NCI-H146 treated with DMSO at 0.1 percent for 48 hours (cell line): ENCODE data around the gene NES.

ENCODE experiments used
- DNase-seq: peaks from one replicate; lab custom pipeline; 2025; ENCODE audit not compliant: unreplicated experiment; lab: John Stamatoyannopoulos, UW

The NES gene

GRCh38 chr1:156704166-156704711, 27.0 kb upstream of the NES start:
- DNase-seq, result no peak

- DNase-seq, result peak; percentile 22
Observed at GRCh38 chr1:156703741-156704140, 26.5 kb upstream of the NES start.

- DNase-seq, result no peak
Observed at GRCh38 chr1:156703336-156703735, 26.1 kb upstream of the NES start.

GRCh38 chr1:156700736-156701531, 23.7 kb upstream of the NES start:
- no peak for DNase-seq

DNA sequence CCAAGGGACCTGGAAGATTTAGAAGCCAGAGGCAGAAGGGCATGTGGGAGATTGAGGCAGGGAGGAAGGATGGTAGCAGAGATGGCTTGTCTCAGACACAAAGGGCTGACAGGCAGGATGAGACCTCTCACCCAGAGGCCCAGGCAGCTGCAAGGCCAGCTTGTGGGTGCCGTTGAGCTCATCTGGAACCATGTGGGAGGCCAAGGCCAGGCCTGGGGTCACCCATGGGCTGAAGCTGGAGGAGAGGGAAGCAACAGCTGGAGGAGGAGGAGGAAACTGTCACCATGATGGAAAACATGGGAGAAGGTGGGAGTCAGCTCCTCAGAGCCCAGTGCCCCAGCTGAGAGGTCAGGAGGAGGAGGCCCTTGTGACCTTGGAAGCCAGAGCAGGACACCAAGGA, 21.8 kb upstream of the NES start:
- DNase-seq, result no peak

- no peak for DNase-seq
Observed at GRCh38 chr1:156697481-156697880, 20.3 kb upstream of the NES start.

DNA sequence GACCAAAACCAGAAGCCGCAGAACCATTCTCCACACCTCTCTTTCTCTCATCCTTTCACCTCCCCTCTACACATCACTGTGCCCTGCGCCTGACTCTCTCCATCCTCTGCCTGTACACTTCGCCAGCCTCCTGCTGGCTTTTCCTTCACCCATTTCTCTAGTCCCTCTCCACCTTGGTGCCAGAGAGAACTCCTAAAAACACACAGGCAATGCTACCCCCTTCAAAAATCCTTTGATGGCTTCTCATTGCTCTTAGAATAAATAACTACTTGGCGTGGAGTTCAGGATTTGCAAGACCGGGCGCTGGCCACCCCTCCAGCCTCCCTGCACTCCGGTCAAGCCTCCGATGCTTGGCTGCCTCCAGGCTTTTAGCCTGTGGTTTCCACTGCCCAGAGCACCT, 19.5 kb upstream of the NES start:
- no peak for DNase-seq

GRCh38 chr1:156694690-156694962, 17.4 kb upstream of the NES start:
- no peak for DNase-seq

GRCh38 chr1:156693848-156694689, 16.9 kb upstream of the NES start:
- DNase-seq, result no peak

GRCh38 chr1:156692925-156693847, 16.0 kb upstream of the NES start:
- no peak for DNase-seq

GRCh38 chr1:156692441-156692924, 15.3 kb upstream of the NES start:
- DNase-seq, result no peak

GRCh38 chr1:156691665-156692440, 14.6 kb upstream of the NES start:
- no peak for DNase-seq

- no peak for DNase-seq
Observed at GRCh38 chr1:156691191-156691590, 14.0 kb upstream of the NES start.

DNA sequence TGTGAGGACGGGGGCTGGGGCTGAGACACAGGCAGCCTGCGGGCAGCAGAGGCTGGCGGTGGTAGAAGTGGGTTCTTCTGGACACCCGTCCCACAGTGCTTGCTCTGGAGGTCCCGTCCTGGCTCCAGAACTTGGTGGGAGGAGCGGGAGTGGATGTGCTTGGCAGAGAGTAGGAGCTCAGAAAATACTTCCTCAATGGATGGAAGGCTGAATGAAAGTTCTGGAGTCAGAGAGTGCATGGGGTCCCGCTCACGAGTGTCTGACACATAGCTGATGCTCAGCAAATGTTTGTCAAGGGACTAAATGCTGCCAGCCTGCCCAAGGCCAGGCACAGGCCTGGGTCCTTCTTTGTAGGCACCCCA, 13.4 kb upstream of the NES start:
- DNase-seq, result no peak

DNA sequence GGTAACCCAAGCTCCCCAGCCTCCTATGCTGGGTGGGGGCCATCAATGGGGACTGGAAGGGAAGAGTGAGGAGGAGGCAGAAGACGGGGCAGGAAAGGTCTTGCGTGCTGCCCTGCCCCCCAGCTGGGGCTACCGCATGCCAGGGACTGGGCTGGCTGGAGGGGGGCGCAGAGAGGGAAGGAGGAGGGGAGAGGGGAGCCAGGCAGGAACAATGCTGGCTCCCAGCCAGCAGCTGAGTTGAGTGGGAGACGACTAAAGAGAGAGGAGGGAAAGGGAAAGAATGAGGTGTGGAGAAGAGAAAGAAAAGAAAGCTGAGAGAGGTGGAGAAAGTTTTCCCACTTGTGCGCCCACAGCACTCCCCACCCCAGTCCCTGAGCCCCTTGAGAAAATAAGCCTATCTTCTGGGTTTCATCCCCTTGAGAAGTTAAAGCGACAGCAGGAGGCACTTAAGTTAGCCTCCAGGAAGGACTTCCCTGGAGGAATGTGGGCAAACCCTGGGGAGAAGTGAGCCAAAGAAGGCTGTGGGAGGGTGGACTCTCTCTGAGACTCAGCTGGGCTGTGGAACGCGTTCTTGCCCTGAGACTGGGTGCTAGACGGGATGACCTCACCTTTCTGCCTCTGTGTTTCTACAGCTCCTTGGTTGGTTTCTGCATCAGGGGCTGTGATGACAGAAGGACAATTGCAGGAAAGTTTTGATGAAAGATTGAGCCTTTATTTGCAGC, 12.9 kb upstream of the NES start:
- DNase-seq, result no peak

DNA sequence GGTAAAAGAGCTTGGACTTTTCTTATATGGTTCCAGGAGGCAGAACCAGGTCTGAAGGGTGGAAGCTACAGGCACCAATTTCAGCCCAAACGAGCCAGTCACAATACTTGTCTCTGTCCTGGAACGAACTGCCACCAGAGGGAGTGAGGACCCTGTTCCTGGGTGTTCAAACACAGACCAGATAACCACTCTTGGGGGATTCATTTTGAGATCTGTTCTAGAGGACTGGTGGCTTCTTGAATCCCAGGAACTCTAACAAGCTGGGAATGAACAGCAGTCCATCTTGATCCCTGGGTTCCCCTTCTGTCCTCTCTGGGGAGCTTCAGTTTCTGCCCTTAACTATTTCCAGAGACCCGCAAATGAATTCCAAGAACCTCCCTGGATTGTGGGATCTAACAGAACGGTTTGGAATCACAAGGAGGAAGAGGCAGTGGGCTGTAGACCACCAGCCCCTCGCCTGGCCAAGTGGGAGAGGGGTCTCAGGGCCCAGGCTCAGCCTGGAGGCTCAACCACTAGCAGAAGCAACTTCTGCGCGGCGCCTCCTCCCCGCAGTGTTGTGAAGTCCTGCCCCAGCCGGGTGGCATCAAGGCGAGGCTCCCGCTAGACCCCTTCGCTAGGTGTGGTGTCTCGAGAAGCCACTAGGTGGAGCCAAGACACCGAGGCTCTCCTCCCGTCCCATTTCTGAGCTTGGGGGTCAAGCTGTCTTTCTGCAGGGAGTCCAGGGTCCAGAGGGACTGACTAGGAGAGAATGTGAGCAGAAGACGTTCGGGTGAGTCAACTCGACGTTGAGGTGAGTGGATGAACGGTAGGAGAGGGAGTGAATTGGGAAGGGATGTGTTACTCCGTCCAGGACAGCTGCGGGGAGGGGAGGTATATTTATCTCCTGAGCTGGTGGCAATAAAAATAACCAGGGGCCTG, 12.1 kb upstream of the NES start:
- DNase-seq, result peak; percentile 66

- DNase-seq, result no peak
Observed at GRCh38 chr1:156684227-156684782, 7.1 kb upstream of the NES start.

GRCh38 chr1:156682166-156682890, 5.1 kb upstream of the NES start:
- no peak for DNase-seq
